GM12801 (cell line): ENCODE data around the gene CD48.
A peak's percentile ranks its signal among the peaks of the same experiment; 100 is the strongest.

Experiments
- CTCF ChIP-seq: IDR thresholded peaks from one replicate; pipeline ENCODE4 v1.5.1; 2011; ENCODE audit warnings: control low read depth; ENCODE audit not compliant: insufficient read length; ENCODE audit errors: extremely low read depth

The CD48 gene

DNA sequence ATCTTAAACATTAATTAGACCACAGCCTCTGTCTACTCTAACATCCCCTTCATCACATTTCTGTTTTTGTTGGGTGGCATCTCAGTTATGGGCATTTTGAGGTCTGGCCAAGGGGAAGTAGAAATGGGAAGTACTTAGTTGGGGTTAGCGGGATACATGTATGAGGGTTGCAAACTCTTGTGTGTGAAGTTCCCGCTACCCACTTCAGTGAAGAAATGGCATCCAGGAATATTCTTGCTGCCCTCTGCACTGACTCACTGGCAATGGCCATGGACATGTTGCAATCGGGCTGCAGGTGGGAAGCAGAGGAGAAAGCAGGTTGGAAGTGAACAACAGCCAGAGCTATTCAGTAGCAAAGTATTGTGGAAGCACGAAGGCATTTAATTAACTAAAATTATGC lies 7.4 kb downstream of the CD48 start:
- TF ChIP-seq CTCF: no peak

- TF ChIP-seq CTCF: no peak
These were observed 9.5 kb downstream of the CD48 start for GRCh38 chr1:160702100-160702499.

GRCh38 chr1:160685266-160685665 lies 26.4 kb downstream of the CD48 start:
- no peak for TF ChIP-seq CTCF

GRCh38 chr1:160682983-160683865 lies 28.4 kb downstream of the CD48 start:
- TF ChIP-seq CTCF: no peak

DNA sequence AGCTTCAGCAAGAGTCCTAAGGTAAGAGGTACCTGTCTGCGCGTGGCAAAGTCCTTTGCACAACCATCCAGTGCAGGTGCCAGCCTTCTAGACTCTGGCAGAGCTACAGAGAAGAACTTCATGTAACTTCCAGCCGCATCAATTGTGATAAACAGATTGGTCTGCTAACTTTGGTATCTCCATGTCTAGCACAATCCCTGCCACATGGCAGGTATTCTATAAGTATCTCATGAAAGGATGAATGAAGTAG lies 29.8 kb downstream of the CD48 start:
- TF ChIP-seq CTCF: no peak

DNA sequence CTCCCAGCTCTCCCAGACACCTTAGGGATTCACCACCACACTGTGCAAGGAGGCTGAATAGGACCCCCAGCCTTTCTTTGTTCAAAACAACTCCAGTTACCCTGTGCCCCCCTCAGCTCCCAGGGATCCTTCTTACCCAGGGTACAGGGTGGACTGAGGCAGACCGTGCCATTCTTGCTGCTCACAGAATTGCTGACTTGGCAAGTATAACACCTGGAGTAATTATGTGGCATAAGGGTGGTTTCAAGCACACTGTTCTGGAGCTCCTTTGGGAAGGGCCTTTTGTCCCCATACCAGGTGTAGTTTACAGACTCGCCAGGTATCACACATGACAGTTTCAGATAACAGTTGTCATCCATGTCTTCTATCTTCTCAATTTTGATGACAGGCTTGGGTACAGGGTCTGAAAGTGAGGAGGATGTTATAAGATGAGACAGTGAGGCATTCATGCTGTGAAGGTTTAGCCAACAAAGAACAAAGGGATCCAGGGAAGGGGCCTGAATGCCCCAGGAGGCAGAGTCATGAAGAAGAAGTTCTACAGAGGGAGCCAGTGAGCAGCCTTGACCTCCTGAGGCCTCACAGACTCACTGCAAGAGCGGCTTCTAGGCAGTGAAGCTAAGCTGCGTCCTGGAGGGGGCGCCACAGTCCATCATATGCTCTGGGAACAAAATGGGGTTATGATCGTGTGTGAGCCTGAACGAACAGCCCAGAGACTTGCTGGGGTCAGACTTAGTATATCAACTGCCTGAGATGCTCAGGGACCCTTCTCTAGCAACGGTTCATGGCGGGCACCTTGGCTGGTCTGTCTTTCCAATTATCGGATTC lies 30.3 kb downstream of the CD48 start:
- TF ChIP-seq CTCF: peak; percentile 25

GRCh38 chr1:160680399-160680798 lies 31.2 kb downstream of the CD48 start:
- no peak for TF ChIP-seq CTCF
